Dermis microvascular lymphatic vessel endothelial cell (primary cell): ENCODE data around the gene AOX1. TPM values are rescaled to one million over a fixed set of nuclear protein-coding genes. Genes with fewer than 3 reads are reported as not detected.
"Not testable (repeated sequence)": the region's sequence is repeated elsewhere in the genome, so short reads cannot be mapped to it uniquely, and the experiment has no call there.

Experiments used
- DNase-seq, 2 donors: peaks; one replicate each; pipeline versions ENCODE4 v3.0.0 to v3.0.0-alpha.2; 2010; ENCODE audit warnings: low read depth in 2 of 2
- total RNA-seq: library from RNA; depleted of rRNA; stranded (reverse); fragments of >200 nt; gene quantifications from 2 replicates; pipeline ENCODE4 v1.2.1, GENCODE V29; 2014

Gene AOX1
- 0.76 and 5.4 TPM in 2 replicates for total RNA-seq

DNA sequence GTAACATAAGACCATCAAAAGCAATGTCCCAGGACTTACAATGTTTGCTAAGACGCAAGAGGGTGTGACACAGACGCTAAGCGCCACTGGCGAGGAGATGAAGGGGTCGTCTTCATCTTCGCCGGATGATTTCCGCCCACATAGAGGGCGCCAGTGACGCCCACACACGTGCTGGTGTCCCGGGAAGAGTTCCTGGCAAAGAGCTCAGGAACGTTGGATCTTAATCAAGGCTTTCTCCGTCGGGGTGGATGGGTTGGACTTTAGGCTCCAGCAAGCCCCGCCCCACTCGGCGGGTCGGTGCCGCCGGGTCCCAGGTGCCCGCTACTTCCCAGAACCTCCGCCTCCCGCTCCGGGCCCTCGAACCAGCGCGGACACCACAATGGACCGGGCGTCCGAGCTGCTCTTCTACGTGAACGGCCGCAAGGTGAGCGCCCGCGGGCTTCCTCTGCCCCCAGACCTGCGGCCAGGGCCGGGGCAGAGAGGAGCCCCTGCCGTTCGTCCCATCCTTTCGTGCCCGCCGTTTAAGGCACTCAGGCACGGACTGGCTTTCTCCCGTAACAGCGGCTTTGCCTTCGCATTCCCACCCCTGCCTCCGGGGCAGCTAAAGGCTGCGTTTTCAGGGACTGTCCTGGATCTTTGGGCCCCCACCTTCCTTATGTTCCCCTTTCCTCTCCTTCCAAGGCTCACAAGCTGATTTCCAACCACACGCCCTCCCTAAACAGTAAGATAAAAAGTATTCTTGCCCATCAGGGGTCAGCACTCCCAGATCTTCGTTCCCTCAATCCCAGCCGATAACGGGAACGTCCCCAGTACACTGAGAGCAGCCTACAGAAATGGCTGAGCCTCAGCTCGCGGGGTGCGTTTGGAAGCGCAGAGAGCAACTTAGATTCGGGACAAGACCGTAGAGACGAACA, at the start of gene AOX1:
AOX1 (plus strand) TSS at position 285 of the 914 bp plus-strand sequence; CDS start at position 380, 95 bp downstream.
- peak in 1 of 2 donors; percentile 32 for DNase-seq

DNA sequence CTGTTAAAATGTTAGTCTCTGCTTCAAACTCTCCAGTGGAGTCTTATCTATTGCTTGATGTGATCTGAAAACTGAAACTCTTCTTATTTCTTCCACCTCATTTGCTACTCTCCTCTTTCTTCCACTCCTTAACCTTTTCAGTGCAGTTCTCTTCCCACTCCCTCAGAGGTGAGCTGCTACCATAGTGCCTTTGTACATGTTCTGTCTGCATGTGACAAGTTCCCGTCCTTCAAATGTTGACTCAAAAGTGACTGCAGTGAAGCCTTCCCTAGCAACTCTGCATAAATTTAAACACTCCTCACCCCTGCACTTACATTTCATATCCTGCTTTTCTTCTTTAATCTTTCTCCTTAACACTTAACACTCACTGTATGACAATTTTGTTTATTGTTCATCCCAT, 47.7 kb upstream of the AOX1 start:
- DNase-seq, result no peak

DNA sequence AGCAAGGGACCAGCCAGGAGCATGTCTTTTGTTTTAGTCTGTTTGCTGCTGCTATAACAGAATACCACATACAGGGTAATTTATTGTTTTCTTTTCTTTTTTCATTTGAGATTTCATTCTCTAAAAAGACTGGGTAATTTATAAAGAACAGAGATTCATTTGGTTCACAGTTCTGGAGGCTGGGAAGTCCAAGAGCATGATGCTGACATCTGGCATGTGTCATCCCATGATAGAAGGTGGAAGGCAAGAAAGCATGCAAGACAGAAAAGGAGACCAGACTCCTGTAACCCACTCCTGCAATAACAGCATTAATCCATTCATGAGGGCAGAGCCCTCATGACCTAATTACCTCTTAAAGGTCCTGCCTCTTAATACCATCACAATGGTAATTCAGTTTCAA, 45.0 kb upstream of the AOX1 start:
- no peak for DNase-seq

DNA sequence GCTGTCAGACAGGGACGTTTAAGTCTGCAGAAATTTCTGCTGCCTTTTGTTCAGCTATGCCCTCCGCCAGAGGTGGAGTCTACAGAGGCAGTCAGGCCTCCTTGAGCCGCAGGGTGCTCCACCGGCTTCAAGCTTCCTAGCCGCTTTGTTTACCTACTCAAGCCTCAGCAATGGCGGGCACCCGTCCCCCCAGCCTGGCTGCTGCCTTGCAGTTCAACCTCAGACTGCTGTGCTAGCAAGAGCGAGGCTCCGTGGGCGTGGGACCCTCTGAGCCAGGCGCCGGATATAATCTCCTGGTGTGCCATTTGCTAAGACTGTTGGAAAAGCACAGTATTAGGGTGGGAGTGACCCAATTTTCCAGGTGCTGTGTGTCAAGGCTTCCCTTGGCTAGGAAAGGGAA, 19.2 kb upstream of the AOX1 start:
- DNase-seq, result not testable (repeated sequence)

DNA sequence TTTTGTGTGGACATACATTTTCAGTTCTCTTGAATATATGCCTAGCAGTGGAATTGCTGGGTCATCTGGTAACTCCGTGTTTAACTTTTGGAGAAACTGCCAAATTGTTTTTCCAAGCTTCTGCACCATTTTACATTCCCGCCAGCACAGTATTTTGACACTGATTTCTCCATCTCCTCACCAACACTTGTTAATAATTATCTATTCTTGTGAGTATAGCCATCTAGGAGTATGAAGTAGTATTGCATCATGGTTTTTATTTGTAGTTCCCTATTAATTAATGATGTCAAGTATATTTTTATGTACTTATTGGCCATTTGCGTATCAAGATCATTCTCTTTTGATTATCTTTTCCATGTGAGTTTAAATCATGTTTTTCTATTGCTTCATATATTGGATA, 17.9 kb upstream of the AOX1 start:
- no peak for DNase-seq

DNA sequence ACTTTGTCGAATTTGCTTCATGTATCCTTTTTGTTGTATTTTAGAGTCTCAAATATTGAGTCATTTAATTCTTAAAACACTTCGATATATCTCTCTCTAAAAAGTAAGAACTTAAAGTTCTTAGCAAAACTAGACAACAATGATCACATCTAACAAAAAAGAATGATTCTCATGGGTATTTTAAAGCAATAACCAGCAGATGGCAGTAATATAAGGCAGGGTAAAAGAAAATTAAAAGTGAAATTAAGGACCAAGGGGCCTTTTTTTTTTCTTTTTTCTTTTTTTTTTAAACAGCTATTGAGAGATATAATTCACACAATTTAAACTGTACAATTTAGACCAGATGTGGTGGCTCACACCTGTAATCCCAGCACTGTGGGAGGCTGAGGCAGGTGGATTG, 9.9 kb upstream of the AOX1 start:
- peak in 1 of 2 donors; percentile 5 for DNase-seq

DNA sequence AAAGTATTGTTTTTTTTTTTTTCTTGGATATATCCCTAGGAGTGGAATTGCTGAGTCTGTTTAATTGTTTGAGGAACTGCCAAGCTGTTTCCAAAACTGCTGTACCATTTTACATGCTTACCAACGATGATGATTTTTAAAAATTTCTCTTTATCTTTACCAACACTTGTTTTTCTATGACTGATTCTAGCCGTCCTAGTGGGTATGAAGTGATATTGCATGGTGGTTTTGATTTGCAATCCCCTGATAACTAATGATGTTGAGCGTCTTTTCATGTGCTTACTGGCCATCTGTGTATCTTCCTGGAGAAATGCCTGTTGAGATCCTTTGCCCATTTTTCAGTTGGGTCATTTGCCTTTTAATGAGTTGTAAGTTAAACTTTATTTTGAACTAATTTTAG, 8.8 kb upstream of the AOX1 start:
- no peak for DNase-seq

DNA sequence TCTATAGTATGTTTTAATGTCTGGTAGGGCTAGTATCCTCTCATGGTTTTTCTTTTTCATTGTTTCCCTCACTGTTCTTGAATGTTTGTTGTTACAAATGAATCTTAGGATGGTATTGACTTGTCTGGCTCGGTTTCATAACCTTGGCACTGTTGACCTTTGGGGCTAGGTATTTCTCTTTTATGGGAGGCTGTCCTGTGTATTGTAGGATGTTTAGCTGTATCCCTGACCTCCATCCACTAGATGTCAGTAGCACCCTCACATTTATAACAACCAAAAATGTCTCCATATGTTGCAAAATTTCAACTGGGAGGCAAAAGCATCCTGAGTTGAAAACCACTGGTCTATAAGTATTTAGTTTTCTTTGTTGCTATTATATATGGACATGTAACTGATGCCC, 7.0 kb upstream of the AOX1 start:
- peak in 1 of 2 donors; percentile 9 for DNase-seq

DNA sequence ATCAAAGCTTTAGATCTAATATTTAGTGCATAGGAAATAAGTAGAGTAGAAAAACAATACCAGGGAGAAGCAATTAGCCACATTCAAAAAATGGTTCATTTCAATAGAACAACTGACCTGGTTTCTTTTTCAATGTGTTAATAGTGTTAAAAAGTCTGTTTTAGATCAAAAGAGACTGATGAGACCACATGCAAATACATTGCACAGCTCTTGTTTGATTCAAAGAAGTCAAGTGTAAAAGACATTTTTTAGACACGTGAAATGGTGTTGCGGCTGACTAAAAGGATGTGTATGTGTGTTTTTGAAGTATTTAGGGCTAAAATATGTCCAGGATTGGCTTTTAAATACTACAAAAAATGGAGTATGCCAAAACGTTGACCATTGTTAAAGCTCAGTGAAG, 1.2 kb upstream of the AOX1 start:
- no peak for DNase-seq

DNA sequence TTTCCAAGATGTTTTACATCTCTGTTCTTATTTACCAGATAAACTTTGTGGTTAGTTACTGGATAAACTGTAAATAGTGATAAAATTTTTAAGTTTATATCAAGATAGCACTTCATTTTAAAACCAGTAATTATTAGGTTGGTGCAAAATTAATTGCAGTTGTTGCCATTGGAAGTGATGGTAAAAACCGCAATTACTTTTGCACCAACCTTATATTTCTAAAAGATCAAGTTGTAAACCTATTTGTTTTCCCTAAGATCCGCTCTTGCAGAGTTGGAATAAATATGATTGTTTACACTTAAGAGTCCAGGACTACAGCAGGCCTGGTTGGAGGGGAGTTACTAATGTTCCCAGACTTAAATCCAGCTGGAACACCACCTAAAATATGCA, 479 bp upstream of the AOX1 start:
- DNase-seq, result no peak

DNA sequence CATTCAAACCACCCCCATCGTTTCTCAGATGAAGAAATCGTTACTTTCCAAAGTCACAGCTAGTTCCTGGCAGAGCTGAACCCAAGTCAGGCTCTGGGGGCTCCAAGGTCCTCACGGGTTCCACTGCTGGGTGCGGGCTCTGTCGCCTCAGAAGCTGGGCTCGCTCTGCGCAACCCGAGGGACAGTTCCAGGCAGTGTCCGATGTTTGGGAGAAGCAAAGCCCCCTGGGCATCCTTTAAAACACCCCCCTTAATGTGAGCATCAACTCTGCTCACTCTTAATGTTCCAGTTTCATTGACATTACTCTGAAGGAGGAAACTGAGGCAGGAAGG, 796 bp downstream of the AOX1 start:
- DNase-seq, result no peak

DNA sequence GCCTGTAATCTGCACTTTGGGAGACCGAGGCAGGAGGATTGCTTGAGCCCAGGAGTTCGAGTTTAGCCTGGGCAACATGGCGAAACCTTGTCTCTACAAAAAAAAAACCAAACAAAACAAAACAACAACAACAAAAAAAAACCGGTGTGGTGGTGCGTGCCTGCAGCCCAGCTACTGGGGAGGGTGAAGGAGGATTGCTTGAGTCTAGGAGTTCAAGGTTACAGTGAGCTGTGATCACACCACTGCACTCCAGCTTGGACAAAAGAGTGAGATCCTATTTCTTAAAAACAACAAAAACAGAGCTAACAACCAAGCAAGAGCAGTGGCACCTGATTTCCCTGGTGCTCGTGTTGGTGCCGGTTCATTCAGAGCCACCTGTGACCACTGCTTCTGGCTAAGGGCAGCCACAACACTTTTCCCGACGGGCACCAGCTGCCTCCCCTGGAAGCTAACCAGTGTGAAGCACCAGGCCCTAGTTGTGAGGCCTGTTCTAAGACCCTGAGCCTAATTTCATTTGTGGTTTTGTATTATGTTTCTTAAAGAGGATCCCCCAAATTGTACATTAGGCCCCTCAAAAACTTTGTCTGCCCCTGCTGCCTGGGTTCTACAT, 1.3 kb downstream of the AOX1 start:
- no peak for DNase-seq

DNA sequence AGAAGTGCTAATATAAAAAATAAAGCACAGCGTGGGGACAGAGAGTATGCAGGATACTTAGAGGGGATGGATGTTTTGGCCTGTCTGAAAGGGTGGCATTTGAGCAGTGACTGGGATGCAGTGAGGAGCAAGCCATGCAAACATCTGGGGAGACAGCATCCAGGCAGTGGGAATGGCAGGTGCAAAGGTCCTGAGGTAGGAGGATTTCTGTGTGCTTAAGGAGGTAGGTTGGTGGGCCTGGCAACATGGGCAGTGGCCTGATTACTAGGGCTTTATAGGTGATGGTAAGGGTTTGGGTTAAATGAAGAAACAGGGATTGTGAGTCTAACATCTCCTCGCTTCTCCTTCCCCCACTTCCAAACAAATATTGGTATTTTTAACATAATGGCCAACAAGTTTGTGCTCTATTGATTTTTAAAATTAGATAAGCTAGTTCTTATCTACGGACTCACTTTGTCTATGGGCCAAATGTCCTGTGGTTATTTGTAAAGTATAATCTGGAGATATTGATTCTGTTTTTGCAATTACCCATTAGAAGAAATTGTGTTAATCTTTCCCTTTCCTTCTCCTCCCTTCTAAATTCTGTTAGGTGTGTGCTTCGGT, 2.4 kb downstream of the AOX1 start:
- no peak for DNase-seq

DNA sequence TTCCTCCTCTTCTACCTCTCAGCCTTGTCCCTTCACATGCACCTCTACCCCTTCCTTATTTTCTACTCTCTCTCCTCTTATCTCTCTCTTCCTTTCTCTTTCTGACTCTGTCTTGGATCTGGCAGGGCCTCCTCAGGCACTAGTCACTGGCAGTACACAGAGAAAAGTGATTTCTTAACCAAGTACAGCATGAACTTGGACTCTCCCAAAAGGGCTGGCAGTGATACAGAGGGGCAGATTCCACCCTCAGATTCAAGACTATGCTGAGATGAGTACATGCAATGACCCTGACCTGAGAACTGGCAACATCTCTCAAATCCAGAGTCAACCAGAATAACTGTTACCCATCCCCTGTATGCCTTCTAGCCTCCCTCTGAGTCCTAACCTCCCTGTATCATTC, 4.3 kb downstream of the AOX1 start:
- no peak for DNase-seq

DNA sequence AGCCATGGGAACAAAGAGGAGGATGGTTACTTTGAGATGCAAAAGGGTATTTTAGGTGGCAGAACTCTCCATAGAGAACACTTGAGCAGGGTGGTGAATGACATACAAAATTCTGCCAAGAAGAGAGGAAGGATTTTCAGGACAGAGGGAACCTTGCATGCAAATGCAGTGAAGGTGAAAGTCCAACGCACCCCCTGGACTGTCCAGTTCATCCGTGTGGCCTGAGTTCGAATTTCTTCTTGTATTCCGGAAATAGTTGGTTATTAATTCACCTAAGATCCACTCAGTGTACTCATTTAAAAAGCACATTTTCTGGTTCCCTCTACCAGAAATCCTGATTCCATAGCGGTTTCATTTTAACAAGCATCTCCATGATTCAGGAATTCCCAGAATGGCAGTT, 5.5 kb downstream of the AOX1 start:
- DNase-seq, result no peak

DNA sequence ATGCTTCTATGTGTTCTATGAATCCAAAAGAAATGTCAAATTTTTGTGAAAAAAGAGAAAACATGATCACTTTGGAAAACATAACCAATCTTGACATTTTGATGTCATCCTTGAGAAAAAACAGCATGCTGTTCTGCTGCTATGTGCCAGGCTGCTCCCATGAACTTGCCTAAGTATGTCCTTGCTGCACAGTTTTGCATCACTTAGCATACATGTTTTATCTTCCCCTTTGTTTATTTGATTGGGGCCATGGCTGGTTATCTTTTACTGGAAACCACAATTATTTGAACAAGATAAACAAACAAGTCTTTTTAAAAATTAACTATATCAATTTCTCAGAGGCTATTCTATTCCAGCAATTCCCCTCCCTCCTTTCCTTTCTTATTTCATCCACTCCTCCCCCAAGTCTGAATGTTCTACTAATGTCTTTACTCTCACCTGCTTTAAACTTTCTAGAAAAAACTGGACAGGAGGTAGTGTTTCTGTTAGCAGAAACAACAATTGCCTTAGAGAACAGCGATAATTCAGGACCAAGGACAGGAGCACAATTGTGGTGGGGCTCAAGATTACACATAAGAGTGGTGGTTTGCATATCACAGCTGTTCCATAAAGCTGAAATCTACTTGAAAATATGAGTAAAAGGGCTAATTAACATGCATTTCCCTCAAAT, 6.7 kb downstream of the AOX1 start:
- peak in 1 of 2 donors; percentile 19 for DNase-seq

DNA sequence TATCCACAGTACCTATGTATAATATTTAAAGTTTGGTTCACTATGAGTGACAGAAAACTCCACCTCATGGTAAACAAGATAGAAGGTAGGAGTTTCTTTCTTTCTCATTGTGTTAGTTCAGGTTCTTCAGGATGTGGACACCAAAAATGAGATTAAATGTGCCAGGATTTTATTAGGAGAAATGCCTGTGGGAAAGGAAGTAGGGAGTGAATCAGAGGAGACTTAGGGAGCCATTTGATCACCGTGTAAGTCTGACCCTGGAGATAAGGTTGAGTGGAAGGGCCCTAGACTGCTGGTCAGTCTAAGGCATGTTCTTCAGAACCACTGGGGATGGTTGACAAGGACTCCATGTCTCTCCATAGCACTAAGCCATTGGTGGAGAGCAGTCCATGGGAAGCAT, 8.1 kb downstream of the AOX1 start:
- DNase-seq, result no peak

DNA sequence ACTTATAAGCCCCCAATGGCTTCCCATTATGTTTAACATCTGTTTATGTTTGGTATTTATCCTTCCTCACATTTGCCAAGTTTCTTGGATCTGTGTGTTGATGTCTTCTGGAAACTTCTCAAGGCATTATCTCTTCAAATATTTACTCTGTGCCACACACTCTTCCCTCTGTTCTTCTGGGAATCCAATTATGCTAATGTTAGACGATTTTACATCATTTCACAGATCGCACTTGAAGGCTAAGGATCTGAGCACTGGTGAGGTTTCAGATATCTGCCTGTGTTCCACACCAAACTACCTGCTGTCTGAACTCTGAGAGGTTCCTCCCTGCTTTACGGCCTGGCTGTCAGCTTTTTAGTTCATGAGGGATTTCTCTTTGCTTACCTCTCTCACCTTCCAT, 10.1 kb downstream of the AOX1 start:
- DNase-seq, result no peak

DNA sequence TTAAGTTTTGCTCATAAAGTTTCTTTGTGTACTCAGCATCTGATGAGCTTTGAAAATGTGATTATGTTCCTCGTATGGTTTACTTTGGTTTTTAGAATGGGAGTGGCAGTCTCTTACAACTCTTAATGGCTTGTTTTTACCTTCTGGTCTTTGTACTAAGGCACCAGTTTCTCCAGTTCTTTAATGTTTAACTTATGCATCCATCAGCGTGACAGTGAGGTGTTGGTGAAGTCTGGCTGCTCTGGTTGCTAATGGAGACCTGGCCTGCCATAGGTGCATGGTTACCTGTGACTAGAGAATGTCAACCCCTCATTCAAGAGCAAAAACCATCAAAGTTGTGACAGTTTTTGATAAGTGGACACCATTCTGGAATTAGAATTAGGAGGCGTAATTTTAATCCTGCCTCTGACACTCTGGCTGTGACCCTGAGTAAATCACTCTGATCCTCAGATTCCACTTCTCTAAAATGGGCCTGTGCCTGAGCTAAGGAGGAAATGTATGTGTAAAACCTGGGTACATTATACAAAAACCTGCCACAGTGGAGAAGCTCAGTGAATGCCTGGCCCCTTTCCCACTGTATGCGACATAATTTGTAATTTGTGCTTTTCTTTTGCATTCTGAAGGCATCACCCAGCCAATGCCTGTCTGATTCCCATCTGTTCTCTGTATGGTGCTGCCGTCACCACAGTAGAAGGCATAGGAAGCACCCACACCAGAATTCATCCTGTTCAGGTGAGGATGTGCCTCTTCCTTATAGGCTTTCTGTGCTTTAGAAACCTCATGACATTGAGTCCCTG, 11.2 kb downstream of the AOX1 start:
- DNase-seq, result no peak

DNA sequence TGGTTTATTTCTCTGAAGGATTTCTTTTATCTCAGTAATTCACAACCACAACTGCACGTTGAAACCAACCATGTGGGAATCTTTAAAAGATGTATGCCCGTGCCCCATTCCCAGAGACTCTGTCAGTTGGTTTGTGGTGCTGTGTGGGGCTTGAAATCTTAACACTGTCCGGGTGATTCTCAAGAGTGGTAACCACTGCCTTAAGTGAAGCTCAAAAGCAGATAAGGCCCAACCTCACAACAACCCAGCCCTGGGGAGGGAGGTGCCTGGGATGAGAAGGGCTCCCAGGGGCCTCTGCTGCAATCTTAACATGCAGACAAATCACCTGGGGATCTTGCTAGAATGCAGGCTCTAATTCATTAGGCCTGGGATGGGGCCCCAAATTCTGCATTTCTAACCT, 13.4 kb downstream of the AOX1 start:
- no peak for DNase-seq

DNA sequence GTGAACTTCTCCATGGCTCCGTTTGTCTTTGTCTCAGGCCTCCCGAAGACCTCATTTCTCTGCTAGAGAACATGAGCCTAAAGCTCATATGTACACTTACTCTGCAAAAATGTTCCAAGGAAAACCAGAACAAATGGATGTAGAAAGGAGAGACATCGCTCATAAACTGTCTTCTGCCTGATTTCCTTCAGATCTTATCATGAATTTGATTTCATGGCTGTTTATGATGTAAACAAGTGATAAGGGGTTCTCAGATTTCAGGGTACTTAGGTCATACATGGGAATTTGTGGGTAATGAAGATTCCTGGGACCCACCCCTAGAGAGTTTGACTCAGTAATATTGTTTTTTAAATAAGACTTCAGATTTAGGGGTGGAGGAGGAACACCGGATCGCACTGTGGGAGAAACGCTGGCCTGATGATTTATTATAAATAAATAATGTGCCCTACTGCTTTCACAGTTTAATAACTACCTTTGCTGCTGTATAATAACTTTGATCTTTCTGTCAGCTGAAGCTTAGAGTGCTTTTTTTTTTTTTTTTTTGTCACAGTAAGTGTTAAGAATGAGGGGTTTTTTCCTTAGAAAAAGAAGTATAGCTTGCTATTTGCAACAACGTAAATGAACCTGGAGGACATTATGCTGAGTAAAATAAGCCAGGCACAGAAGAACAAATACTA, 14.9 kb downstream of the AOX1 start:
- DNase-seq, result no peak
